Liver (tissue), 3 donors: ENCODE measurements around the gene COL1A2.

Experiments
- ATF3 ChIP-seq: IDR thresholded peaks from 2 replicates; pipeline ENCODE4 v1.6.1; 2016; ENCODE audit warnings: antibody characterized with exemption
- CTCF ChIP-seq: fragments of 150-350 bp; IDR thresholded peaks from 2 replicates; pipeline ENCODE4 v1.5.1; 2017; ENCODE audit warnings: improper control_type of control experiment, low read depth, low read length; ENCODE audit not compliant: missing input control
- GABPA ChIP-seq, 2 donors: IDR thresholded peaks in 1 of 2; conservative IDR thresholded peaks in 1 of 2; 2 replicates each; pipeline ENCODE4 v1.6.1; 2016; ENCODE audit warnings: antibody characterized with exemption in 2 of 2, mild to moderate bottlenecking in 1 of 2, moderate library complexity in 1 of 2
- JUND ChIP-seq, 2 donors: IDR thresholded peaks; 2 replicates each; pipeline ENCODE4 v1.6.1; 2016; ENCODE audit warnings: antibody characterized with exemption in 2 of 2
- MAX ChIP-seq: IDR thresholded peaks from 2 replicates; pipeline ENCODE4 v1.6.1; 2016; ENCODE audit warnings: antibody characterized with exemption
- NR2F2 ChIP-seq: IDR thresholded peaks from 2 replicates; pipeline ENCODE4 v1.6.1; 2016; ENCODE audit warnings: antibody characterized with exemption
- RAD21 ChIP-seq, 2 donors: IDR thresholded peaks; 2 replicates each; pipeline ENCODE4 v1.6.1; 2016; ENCODE audit warnings: antibody characterized with exemption in 2 of 2, mild to moderate bottlenecking in 2 of 2
- SP1 ChIP-seq: IDR thresholded peaks from 2 replicates; pipeline ENCODE4 v1.6.1; 2018; ENCODE audit warnings: antibody characterized with exemption, mild to moderate bottlenecking
- ZBTB33 ChIP-seq: IDR thresholded peaks from 2 replicates; pipeline ENCODE4 v1.6.1; 2016; ENCODE audit warnings: antibody characterized with exemption
- donor health status: healthy.
- donor health status: healthy.

- no peak for TF ChIP-seq CTCF
- TF ChIP-seq ZBTB33, result no peak
- TF ChIP-seq ATF3, result no peak
- TF ChIP-seq NR2F2, result no peak
- TF ChIP-seq GABPA (IDR thresholded peaks at IDR 0.05 in 1 of 2, conservative IDR thresholded peaks at IDR 0.05 in 1 of 2), result no peak
- no peak for TF ChIP-seq SP1
- TF ChIP-seq JUND (IDR thresholded peaks at IDR 0.05), result no peak
- no peak for TF ChIP-seq MAX
- no peak for TF ChIP-seq RAD21 (IDR thresholded peaks at IDR 0.05)
Observed at GRCh38 chr7:94433224-94433623, 38.5 kb downstream of the COL1A2 start.
